Measurements from ENCODE around the gene PPP6R3.
A peak's percentile ranks its signal among the peaks of the same experiment; 100 is the strongest.

Gene PPP6R3

GRCh38 chr11:68652683-68653156 lies 192.2 kb downstream of the PPP6R3 start:
- no peak for DNase-seq
- intact Hi-C loops (cut with DNase I), result no loop called here

GRCh38 chr11:68653486-68654430 lies 193.2 kb downstream of the PPP6R3 start:
- DNase-seq, result no peak

GRCh38 chr11:68654978-68655377 lies 194.4 kb downstream of the PPP6R3 start:
- intact Hi-C loops (cut with DNase I), result no loop called here

More at GRCh38 chr11:68653486-68654430, 193.2 kb downstream of the PPP6R3 start:
- intact Hi-C loops (cut with DNase I), result no loop called here

GRCh38 chr11:68655406-68655805 lies 194.9 kb downstream of the PPP6R3 start:
- no peak for DNase-seq
- intact Hi-C loops (cut with DNase I), result no loop called here

More at GRCh38 chr11:68654978-68655377, 194.4 kb downstream of the PPP6R3 start:
- no peak for DNase-seq

- intact Hi-C loops (cut with DNase I), result no loop called here
- DNase-seq, result peak in 1 of 42 donors; percentile 22
These were observed 195.3 kb downstream of the PPP6R3 start for GRCh38 chr11:68655806-68656205.

- intact Hi-C loops (cut with DNase I), result no loop called here
- DNase-seq, result peak in 1 of 42 donors; percentile 14
These were observed 196.6 kb downstream of the PPP6R3 start for GRCh38 chr11:68657021-68657780.

GRCh38 chr11:68658097-68658496 lies 197.5 kb downstream of the PPP6R3 start:
- intact Hi-C loops (cut with DNase I), result no loop called here
- DNase-seq, result peak in 1 of 42 donors; percentile 1

GRCh38 chr11:68658661-68659060 lies 198.1 kb downstream of the PPP6R3 start:
- intact Hi-C loops (cut with DNase I), result no loop called here
- peak in 1 of 42 donors; percentile 25 for DNase-seq

GRCh38 chr11:68659158-68659921 lies 198.8 kb downstream of the PPP6R3 start:
- intact Hi-C loops (cut with DNase I), result no loop called here
- DNase-seq, result peak in 27 of 42 donors; percentile 7 to 57 (median 26)

GRCh38 chr11:68660066-68660810 lies 199.7 kb downstream of the PPP6R3 start:
- peak in 1 of 42 donors; percentile 6 for DNase-seq

GRCh38 chr11:68661014-68661413 lies 200.5 kb downstream of the PPP6R3 start:
- DNase-seq, result no peak
- intact Hi-C loops (cut with DNase I), result no loop called here

More at GRCh38 chr11:68660066-68660810, 199.7 kb downstream of the PPP6R3 start:
- intact Hi-C loops (cut with DNase I), result no loop called here

- intact Hi-C loops (cut with DNase I), result no loop called here
- peak in 1 of 42 donors; percentile 15 for DNase-seq
These were observed 201.4 kb downstream of the PPP6R3 start for GRCh38 chr11:68661697-68662603.

GRCh38 chr11:68663482-68664010 lies 203.0 kb downstream of the PPP6R3 start:
- intact Hi-C loops (cut with DNase I), result no loop called here
- DNase-seq, result no peak

GRCh38 chr11:68664141-68664540 lies 203.6 kb downstream of the PPP6R3 start:
- intact Hi-C loops (cut with DNase I), result no loop called here
- no peak for DNase-seq

GRCh38 chr11:68664906-68665305 lies 204.4 kb downstream of the PPP6R3 start:
- intact Hi-C loops (cut with DNase I), result no loop called here
- DNase-seq, result no peak

All from head of caudate nucleus (tissue), 42 donors.